HT1080 (cell line): ENCODE results near the gene RAD54L. TPM values are rescaled to one million over a fixed set of nuclear protein-coding genes. Genes with fewer than 3 reads are reported as not detected.
"Not testable (repeated sequence)": the region's sequence is repeated elsewhere in the genome, so short reads cannot be mapped to it uniquely, and the experiment has no call there.

ENCODE experiments used
- DNase-seq: peaks from one replicate; pipeline ENCODE4 v3.0.0-alpha.2; 2015; ENCODE audit warnings: low read depth
- total RNA-seq: library from RNA; depleted of rRNA; stranded (reverse); fragments of >200 nt; shearing (Covaris generic); gene quantifications from 2 replicates; pipeline ENCODE4 v1.2.3, GENCODE V29; 2014

RAD54L gene
- total RNA-seq, 1 experiment from 2014 or later: 17.6 TPM

DNA sequence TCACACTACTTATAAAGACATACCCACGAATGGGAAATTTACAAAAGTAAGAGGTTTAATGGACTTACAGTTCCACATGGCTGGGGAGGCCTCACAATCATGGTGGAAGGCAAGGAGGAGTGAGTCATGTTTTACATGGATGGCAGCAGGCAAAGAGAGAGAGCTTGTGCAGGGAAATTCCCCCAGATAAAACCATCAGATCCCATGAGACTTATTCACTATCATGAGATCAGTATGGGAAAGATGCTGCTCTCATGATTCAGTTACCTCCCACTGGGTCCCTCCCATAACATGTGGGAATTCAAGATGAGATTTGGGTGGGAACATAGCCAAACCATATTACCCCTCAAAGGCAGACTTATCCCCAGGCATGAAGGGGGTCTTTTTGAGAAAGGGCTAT lies 8.7 kb upstream of the RAD54L start:
- DNase-seq: peak; percentile 32

DNA sequence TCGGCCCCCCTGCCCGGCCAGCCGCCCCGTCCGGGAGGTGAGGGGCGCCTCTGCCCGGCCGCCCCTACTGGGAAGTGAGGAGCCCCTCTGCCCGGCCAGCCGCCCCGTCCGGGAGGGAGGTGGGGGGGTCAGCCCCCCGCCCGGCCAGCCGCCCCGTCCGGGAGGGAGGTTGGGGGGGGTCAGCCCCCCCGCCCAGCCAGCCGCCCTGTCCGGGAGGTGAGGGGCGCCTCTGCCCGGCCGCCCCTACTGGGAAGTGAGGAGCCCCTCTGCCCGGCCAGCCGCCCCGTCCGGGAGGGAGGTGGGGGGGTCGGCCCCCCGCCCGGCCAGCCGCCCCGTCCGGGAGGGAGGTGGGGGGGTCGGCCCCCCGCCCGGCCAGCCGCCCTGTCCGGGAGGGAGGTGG lies 5.8 kb upstream of the RAD54L start:
- DNase-seq: not testable (repeated sequence)

DNA sequence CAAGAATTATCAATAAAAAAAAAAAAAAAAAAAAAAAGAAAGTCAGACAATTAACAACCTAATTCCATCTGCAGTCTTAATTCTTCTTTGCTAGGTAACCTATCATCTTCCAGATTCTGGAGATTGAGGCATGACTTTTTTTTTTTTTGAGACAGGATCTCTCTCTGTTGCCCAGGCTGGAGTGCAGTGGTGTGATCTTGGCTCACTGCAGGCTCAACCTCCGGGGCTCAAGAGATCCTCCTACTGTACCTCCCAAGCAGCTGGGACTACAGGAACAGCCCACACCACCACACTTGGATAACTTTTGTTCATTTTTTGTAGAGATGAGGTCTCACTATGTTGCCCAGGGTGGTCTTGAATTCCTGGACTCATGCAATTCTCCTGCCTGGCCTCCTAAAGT lies 4.6 kb upstream of the RAD54L start:
- no peak for DNase-seq

DNA sequence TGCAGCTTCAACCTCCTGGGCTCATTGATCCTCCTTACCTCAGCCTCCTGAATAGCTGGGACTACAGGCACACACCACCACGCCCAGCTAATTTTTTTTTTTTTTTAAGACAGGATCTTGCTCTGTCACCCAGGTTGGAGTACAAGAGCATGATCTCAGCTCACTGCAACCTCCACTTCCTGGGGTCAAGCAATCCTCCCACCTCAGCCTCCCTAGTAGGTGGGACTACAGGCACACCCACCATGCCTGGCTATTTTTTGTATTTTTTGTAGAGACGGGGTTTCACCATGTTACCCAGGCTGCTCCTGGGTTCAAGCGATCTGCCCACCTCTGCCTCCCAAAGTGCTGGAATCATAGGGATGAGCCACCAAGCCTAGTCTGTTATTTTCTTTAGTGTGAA lies 3.7 kb upstream of the RAD54L start:
- not testable (repeated sequence) for DNase-seq

DNA sequence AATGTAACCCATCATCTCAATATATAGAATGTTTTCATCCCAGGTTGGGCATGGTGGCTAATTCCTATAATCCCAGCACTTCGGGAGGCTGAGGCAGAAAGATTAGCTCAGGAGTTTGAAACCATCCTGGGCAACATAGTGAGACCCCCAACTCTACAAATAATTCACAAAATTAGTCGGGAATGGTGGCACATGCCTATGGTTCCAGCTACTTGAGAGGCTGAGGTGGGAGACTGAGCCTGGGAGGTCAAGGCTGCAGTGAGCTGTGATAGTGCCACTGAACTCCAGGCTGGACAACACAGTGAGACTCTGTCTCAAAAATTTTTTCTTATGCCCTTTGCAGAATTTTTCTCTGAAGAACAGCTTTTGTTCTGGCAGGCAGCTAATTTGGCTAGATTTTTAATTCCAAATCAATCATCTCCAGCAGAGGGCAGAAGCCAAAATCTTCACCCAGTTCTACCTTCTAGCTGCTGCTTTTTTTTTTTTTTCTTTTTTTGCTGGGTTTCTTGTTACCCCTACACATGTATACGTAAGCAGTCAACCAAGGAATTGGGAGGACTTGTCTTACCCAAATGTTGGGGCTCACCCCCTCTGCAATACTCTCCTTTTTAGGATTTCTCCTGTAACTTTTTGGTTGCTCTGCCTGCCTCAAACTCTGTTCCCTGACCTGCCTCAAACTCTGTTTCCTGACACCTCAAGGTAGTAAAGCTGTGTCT lies 2.7 kb upstream of the RAD54L start:
- DNase-seq: peak; percentile 56

DNA sequence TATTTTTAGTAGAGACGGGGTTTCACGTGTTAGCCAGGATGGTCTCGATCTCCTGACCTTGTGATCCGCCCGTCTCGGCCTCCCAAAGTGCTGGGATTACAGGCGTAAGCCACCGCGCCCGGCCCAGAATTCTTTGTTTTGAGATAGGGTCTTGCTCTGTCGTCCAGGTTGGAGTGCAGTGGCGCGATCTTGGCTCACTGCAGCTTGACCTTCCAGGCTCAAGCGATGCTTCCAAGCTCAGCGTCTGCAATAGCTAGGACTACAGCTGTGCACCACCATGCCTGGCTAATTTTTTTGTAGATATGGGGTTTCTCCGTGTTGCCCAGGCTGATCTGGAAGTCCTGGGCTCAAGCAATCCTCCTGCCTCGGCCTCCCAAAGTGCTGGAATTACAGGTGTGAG lies 1.4 kb upstream of the RAD54L start:
- not testable (repeated sequence) for DNase-seq

DNA sequence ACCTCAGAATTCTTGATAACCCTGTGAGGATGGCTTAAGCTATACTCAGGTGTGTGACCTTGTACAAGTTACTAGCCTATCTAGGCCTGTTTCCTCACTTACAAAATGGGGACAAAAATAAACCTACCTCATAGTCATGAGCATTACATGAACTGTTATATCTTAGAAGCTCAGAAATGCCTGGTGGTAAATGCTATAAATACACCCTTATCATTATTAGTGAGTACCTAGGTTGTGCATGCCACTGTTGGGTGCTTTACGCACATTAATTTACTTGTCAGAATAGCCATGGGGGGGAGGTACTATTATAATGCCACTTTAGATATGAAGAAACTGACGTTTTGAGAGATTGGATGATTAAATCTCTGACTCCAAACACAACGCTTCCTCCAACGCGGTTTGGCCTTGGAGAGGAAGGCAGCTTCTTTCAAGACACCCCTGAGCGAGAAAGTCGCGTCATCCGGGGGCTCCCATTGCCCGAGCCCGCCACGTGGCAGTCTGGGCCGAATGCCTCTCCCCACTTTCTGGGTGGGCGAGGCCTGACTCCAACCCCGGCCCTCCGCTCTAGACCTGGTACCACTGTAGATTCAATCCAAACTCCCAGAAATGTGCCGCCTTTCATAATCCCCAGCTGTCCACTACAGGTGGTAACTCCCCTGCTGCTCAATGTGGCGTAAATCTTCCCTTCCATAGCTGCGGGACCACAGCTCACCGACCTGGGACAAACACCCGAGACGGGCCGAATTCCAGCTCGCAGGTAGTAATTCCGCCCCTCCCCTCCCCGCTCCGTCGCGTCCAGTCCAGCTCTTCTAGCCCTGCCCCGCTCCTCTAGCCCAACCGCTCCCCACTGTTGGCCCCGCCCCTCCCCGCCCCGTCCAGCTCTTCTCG lies 771 bp upstream of the RAD54L start:
- DNase-seq: no peak

DNA sequence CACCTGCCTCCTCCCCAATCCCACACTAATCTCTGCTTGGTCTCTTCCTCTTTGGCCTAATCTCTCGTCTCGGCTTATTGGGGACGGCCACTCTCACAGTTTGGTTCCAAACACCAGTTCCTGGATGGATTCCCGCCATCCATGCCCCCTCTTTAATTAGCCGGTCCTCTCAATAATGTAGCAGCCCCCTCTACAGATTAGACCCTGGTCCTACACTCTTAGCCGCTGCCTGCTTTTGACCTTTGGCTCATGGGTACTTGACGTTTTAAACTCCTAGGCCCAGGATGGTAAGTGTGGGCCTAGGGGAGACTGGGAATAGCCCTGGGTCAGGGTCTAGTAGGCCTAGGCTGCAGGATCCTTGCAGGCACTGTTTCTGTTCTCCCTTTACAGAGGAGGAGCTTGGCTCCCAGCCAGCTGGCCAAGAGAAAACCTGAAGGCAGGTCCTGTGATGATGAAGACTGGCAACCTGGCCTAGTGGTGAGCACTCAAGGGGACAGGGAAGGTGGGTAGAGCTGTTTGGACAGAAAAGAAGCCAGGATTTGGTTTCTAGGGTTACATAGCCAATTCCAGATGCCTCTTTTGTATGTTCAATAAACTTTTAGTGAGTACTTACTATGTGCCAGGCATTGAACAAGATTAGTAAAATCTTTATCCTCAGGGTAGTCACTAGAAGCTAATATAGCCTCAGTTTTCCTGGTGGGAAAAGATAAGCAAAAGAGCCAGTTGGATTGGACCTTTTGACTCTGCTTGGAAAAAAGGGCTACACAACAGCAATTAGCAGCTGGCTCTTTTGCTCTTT lies 758 bp downstream of the RAD54L start:
- peak; percentile 58 for DNase-seq

DNA sequence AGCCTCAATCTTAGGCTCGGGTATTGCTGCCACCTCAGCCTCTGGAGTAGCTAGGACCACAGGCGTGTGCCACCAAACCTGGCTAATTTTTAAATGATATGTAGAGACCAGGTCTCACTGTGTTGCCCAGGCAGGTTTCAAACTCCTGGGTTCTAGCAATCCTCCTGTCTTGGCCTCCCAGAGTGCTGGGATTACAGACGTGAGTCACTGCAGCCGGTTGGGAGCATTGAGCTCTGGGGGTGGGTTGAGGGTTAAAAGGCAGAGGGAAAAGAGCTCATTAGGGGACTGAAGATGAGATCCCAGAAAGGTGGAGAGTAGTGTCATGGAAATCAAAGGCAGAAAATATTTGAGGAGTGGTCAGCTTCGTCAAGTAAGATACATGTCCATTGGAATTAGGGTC lies 7.1 kb downstream of the RAD54L start:
- DNase-seq: no peak

DNA sequence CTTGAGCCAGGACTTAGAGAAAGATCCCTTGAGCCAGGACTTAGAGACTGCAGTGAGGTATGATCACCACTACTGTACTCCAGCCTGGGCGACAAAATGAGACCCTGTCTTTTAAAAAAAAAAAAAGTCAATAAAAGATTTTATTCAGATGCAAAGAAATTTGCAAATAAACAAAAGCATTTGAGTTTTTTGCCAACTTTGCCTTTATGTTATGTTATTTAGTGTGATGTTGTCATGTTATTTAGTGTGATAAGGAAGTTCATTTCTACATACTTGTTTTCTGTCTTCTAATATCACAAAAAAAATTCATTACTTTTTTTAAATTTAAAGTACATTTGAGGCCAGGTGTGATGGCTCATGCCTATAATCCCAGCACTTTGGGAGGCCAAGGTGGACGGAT lies 9.0 kb downstream of the RAD54L start:
- DNase-seq: no peak

DNA sequence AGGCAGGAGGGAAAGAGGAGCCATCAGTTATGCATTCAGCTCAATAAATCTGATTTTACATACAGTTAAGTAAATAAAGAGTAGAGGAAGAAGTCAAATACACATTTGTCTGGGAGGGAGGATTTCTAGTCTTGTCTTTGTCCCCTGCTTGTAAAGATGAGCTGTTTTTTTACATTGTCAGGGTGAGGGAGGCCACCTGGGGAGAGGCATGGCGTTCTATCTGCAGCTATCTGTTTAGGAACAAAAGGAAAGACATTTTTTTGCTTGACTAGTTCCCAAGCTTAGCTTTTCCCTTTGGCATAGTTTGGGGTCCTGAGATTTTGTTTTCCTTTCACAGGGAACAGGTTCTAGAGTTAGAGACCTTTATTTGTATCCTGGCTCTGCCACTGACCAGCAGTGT lies 14.9 kb downstream of the RAD54L start:
- DNase-seq: no peak

DNA sequence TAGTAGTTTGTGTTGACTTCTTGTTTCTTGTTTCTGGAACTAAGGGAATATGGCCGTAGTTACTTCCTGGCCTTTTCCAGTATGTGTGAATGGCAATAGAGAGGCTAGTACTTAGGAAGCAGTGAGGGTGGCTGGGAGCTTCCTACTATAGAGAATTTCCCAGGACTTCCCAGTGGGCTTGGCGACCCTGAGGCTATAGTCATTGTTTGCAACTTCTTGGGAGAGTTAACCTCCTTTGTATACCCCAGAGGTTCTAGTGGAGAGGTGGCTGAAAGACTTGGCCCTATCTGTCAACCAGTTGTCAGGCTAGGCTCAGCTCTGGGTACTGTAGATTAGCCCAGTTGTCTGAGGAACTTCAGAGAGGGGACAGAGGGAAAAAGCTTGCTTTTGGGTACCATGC lies 15.6 kb downstream of the RAD54L start:
- DNase-seq: no peak

DNA sequence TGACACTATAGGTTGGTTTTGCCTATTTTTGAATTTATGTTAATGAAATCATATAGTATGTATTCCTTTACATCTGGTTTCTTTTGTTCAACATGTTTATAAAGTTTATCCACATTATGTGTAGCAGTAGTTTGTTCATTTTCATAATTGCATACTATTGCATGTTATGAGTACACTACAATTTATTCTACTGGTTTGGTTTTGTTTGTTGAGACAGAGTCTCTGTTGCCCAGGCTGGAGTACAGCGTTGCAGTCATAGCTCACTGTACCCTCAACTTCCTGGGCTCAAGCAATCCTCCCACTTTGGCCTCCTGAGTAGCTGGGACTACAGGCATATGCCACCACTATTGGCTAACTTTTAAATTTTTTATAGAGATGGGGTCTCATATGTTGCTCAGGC lies 21.0 kb downstream of the RAD54L start:
- no peak for DNase-seq

DNA sequence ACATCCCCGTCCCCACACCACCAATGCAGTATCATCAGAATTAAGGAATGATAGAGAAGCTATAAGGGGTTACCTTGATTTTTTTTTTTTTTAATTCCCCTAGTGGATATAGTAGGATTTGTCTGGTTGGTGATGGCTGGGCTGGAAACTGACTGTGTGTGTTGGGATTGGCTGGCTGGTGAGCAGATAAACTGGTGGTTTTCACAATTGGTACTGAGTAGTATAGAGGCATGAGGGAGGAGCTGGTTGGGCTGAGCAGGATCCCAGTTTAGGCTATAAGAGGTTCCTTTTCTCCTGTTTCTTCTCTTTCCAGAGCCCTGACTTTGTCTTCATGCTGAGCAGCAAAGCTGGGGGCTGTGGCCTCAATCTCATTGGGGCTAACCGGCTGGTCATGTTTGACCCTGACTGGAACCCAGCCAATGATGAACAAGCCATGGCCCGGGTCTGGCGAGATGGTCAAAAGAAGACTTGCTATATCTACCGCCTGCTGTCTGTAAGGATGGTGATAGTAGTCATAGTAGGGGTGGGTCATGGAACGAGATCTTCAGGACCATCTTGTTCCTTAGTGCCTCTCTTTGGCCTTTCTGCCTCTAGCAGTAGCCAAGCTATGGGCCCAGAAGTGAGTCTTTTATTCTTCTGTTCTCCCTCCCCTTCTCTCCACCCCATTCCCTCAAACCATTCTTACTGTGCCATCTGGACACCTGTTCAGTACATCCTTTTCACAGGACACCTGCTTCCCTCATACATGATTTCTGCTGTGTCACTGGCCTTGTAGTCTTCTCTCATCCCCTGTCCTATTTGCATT lies 26.9 kb downstream of the RAD54L start:
- no peak for DNase-seq

DNA sequence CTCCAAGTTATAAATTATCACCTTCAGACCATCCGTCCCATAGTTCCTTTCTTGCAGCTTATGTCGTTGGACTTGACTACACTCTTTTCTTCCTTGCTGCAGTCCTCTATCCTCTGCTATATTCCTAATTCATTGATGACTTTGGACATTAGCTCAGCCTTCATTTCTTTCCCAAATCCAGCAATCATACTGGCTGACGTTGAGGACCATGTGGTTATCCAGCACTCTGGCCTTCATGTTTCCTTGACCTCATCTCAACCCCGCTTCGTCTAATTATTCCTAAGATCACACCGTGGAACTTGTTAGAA lies 27.4 kb downstream of the RAD54L start:
- no peak for DNase-seq

DNA sequence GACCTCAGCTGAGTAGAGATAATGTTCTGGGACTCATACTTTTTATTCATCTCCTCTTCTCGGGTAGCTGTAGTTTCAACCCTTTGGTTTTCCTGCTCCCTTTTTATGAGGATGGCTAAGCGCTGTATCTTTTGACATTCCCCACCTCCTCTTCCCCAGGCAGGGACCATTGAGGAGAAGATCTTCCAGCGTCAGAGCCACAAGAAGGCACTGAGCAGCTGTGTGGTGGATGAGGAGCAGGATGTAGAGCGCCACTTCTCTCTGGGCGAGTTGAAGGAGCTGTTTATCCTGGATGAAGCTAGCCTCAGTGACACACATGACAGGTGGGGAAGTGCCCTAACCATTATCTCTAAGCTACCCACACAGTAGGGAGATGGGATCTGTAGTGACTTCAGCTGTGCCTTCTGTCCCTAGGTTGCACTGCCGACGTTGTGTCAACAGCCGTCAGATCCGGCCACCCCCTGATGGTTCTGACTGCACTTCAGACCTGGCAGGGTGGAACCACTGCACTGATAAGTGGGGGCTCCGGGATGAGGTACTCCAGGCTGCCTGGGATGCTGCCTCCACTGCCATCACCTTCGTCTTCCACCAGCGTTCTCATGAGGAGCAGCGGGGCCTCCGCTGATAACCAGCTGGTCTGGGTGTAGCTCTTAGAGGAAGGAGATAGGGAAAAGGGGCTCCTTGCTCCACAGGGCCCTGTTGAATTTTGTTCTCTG lies 30.3 kb downstream of the RAD54L start:
- DNase-seq: no peak

DNA sequence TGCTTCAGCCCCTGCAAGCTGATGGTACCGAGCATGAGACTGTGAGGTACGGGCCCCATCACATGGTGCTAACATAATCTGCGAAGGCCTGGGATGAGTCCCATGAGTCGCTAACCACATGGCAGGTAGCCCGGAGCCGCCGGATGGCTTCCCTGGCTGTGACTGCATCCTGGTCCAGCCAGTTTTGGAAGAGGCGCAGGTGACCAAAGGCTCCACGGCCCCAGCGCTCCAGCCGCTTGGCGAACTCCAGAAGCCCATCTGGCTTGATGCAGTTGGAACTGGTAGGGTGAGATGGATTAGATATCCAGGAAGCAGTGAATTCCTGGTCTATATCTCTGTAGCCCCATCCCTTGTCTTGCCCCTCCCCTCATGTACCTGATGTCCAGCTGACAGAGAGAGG lies 31.2 kb downstream of the RAD54L start:
- DNase-seq: peak; percentile 24

DNA sequence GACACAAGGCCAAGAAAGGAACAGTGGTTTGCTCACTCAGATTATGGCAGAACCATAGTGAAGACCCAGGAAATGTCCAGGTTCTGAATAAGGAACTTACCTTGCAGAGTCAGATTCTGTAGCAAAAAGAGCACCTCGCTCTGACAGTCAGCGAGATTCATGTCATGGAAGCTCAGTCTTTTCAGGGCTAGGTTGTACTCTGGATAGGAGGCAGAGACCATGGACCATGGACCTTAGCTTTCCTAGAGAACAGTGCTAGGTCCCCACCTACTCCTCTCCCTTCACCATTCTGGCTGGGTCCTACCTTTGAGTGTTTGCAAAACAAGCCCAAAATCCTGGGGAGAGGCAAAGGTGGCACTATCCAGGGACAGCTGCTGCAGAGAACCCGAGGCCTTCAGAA lies 32.5 kb downstream of the RAD54L start:
- DNase-seq: no peak

DNA sequence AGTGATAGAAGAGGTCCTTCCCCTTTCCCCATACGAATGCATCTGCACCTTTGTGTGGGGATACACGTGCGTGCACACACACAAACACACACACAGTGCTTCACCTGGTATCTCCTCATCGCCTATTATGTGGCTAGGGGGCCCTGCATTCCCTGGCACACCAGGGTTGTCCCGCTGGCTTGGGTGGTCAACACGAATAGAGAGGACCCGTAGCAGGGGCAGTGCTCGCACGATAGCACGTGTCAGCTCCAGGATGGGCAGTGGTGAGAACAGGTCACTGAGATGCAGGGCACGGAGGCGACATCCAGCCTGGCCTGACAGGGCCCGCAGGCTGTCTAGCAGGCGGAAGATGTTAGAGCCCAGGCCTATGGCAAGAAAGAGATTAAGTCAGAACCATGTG lies 33.5 kb downstream of the RAD54L start:
- no peak for DNase-seq

DNA sequence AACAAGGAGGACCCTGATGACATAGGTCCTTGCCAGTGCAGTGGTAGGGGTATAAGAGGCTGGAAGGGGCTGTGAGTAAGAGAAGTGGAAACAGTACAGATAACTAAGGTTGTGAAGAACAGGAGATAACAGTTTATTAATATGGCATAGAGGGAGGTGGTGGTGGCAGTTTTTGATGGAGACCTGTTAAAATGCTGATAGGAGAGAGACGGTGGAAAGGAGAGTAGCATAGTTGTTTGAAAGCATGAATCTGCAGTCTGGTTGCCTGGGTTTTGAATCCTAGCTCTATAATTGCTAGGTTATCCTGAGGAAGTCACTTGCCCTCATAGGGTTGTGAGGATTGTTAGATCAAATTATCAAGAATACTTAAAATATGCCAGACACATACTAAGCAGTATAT lies 36.5 kb downstream of the RAD54L start:
- DNase-seq: no peak
